Stimulated activated CD4-positive, alpha-beta T cell treated with anti-CD3 and anti-CD28 coated beads, Interleukin-1b, Interleukin-23, amount 100 ng/mL, for 48 hours (primary cell): ENCODE data around the gene GOPC.

Experiments
- DNase-seq: peaks from one replicate; pipeline ENCODE4 v3.0.0-alpha.2; 2020

The GOPC gene

GRCh38 chr6:117513778-117514365 lies 88.4 kb downstream of the GOPC start:
- DNase-seq, result no peak

DNA sequence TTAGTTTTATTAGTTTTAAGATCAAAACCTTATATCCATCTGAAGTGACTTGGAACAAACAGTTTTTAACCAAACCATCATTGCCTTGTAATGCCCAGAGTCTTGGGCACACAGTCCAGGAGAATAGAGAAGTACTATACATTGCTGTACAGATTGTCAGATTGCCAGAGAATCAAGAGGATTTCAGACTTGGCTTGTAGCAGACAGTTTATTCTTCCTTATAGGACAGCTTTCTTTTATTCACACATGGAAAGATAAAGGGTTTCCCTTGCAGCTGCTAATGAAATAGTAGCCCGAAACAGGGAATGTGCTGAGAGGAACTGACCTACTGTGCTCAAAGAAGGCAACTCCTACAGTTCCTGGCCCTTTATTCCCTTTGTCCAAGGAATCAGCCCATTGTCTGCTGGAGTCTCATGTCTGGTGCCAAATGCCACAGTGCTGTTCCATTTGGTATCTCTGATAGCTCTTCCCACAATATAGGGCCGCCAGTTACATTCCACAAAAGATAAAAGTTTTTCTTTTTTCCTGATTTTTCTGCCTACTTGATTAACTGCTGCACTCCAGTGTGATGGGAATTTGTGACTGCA lies 89.2 kb downstream of the GOPC start:
- DNase-seq, result no peak

DNA sequence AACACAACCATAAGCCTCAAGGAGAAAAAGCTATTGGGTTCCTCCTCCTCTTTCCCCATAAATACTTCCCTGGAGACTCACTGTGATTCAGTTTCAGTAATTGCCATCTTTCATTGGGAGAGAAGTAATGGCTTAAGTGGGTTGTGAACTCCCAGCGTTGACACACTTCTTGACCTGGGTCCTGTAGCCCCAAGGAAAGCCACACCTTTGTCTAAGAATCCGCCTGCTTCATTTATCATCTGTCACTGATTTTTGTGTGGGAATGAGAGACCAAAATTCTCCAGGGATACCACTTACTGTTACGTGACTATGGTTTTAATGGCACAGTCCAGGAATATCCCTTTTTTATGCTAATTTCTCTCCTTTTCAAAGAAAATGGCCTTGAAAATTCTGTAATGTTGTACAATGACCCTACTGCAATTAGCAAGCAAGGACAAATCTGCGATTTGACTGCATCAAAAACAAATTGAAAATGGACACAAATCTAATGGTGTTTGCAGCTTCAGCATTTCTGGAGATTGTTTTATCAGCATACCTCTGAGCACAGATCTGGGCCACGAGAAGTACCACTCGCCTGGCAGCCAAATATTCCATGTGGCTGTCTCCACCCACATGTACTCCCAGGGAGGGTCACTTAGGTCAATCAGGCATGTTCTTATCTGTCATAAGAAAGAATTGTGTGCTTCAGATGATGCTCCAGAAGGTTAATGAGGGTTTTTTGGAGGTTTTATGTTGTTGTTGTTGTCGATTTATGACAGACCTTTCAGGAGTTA lies 90.1 kb downstream of the GOPC start:
- DNase-seq, result no peak
